ENCODE data around the gene ZNF462. TPM values are rescaled to one million over a fixed set of nuclear protein-coding genes. Genes with fewer than 3 reads are reported as not detected.

ZNF462 gene
- total and polyA plus RNA-seq, 4 donors: 0.35 to 2.1 (median 1.4) TPM

DNA sequence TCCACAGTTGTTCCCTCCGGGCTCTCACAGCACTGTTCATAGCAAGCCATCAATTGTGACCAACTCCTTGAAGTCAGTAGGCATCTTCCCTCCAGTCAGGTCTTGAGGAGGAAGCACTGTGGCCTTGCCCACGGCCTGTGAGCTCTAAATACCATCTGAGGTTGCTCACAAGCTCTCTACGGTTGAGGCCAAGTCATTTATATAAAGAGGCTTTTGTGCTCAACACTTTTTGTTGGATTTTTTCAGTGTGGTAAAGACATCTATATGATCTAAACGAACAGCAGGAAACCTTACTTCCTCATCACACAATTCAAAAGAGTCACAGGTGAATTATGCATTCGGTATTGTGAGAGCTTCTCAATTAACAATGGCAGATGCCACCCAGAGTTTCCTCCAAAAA, 97.3 kb downstream of the ZNF462 start:
- 64% methylated on average over 5 of the region's 5 CpGs for WGBS
- no peak overlapping the region for H3K9ac ChIP-seq (ENCODE audit: low read depth in 1 of 2, low read length in 2 of 2)
- H3K27ac ChIP-seq (ENCODE audit: low read depth in 1 of 2, low read length in 2 of 2): no peak overlapping the region
- no peaks in the 10 kb centered on the region for H3K4me1 ChIP-seq (ENCODE audit: control insufficient read depth in 4 of 4, insufficient read depth in 4 of 4, low read length in 3 of 4)
- peaks cover 0 to 3% (median 0%) of the 10 kb centered on the region in 4 donors for H3K27me3 ChIP-seq (ENCODE audit: control insufficient read depth in 4 of 4, insufficient read depth in 4 of 4, low read length in 3 of 4)
- H3K9me3 ChIP-seq (ENCODE audit: control insufficient read depth in 4 of 4, low read length in 3 of 4): no peaks in the 10 kb centered on the region
- DNase-seq (ENCODE audit: low spot score): no peak
- TF ChIP-seq SP1 (IDR thresholded peaks at IDR 0.05): no peak
- no peak for TF ChIP-seq NR2F2 (IDR thresholded peaks at IDR 0.05)
- TF ChIP-seq, protein P1, sequence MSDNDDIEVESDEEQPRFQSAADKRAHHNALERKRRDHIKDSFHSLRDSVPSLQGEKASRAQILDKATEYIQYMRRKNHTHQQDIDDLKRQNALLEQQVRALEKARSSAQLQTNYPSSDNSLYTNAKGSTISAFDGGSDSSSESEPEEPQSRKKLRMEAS (IDR thresholded peaks at IDR 0.05): no peak
- no peak for TF ChIP-seq YY1 (IDR thresholded peaks at IDR 0.05)
- TF ChIP-seq GABPA (IDR thresholded peaks at IDR 0.05 in 1 of 2, conservative IDR thresholded peaks at IDR 0.05 in 1 of 2): no peak
- TF ChIP-seq TAF1 (conservative IDR thresholded peaks at IDR 0.05): no peak
- TF ChIP-seq, protein P2, sequence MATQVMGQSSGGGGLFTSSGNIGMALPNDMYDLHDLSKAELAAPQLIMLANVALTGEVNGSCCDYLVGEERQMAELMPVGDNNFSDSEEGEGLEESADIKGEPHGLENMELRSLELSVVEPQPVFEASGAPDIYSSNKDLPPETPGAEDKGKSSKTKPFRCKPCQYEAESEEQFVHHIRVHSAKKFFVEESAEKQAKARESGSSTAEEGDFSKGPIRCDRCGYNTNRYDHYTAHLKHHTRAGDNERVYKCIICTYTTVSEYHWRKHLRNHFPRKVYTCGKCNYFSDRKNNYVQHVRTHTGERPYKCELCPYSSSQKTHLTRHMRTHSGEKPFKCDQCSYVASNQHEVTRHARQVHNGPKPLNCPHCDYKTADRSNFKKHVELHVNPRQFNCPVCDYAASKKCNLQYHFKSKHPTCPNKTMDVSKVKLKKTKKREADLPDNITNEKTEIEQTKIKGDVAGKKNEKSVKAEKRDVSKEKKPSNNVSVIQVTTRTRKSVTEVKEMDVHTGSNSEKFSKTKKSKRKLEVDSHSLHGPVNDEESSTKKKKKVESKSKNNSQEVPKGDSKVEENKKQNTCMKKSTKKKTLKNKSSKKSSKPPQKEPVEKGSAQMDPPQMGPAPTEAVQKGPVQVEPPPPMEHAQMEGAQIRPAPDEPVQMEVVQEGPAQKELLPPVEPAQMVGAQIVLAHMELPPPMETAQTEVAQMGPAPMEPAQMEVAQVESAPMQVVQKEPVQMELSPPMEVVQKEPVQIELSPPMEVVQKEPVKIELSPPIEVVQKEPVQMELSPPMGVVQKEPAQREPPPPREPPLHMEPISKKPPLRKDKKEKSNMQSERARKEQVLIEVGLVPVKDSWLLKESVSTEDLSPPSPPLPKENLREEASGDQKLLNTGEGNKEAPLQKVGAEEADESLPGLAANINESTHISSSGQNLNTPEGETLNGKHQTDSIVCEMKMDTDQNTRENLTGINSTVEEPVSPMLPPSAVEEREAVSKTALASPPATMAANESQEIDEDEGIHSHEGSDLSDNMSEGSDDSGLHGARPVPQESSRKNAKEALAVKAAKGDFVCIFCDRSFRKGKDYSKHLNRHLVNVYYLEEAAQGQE (IDR thresholded peaks at IDR 0.05): no peak
- TF ChIP-seq, protein P3, sequence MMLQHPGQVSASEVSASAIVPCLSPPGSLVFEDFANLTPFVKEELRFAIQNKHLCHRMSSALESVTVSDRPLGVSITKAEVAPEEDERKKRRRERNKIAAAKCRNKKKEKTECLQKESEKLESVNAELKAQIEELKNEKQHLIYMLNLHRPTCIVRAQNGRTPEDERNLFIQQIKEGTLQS (IDR thresholded peaks at IDR 0.05): no peak
- TF ChIP-seq JUND (IDR thresholded peaks at IDR 0.05): no peak
- no peaks in the 10 kb centered on the region for H3K36me3 ChIP-seq (ENCODE audit: control insufficient read depth in 4 of 4, insufficient read depth in 3 of 4, low read depth in 1 of 4, low read length in 3 of 4)
- H3K4me3 ChIP-seq (ENCODE audit: low read depth in 1 of 3, low read length in 3 of 3): no peak overlapping the region

DNA sequence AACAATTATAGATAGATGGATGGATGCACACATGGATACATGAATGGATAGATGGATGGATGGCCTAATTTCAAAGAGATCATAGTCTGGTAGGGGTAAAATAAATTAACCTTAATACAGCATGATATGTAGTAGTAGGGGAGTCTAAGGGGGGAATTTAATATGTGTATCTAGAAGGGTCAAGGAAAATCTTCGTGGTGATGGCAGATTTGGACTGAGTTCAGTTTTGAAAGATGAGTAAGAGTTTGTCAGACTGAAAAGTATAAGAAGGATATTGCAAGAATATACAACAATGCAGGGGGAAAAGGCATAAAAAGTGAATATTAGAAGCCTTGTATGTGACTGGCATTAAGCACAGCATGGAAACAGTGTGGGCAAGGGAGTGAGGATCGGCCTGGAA, 98.7 kb downstream of the ZNF462 start:
- no peaks in the 10 kb centered on the region for H3K9me3 ChIP-seq (ENCODE audit: control insufficient read depth in 4 of 4, low read length in 3 of 4)
- TF ChIP-seq, protein P4, sequence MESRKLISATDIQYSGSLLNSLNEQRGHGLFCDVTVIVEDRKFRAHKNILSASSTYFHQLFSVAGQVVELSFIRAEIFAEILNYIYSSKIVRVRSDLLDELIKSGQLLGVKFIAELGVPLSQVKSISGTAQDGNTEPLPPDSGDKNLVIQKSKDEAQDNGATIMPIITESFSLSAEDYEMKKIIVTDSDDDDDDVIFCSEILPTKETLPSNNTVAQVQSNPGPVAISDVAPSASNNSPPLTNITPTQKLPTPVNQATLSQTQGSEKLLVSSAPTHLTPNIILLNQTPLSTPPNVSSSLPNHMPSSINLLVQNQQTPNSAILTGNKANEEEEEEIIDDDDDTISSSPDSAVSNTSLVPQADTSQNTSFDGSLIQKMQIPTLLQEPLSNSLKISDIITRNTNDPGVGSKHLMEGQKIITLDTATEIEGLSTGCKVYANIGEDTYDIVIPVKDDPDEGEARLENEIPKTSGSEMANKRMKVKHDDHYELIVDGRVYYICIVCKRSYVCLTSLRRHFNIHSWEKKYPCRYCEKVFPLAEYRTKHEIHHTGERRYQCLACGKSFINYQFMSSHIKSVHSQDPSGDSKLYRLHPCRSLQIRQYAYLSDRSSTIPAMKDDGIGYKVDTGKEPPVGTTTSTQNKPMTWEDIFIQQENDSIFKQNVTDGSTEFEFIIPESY (IDR thresholded peaks at IDR 0.05): no peak
- TF ChIP-seq EGR1 (IDR thresholded peaks at IDR 0.05; ENCODE audit: low read depth in 2 of 2): no peak
- TF ChIP-seq RXRA (IDR thresholded peaks at IDR 0.05): no peak
- no peak for TF ChIP-seq TAF1 (conservative IDR thresholded peaks at IDR 0.05)
- no peak for TF ChIP-seq HNF4A (conservative IDR thresholded peaks at IDR 0.05)
- no peak for TF ChIP-seq NR2F2 (IDR thresholded peaks at IDR 0.05)
- TF ChIP-seq, protein P2 (IDR thresholded peaks at IDR 0.05): no peak
- TF ChIP-seq, protein P3 (IDR thresholded peaks at IDR 0.05): no peak
- TF ChIP-seq FOXA2 (IDR thresholded peaks at IDR 0.05): no peak
- TF ChIP-seq YY1 (IDR thresholded peaks at IDR 0.05): no peak
- TF ChIP-seq FOXA1 (IDR thresholded peaks at IDR 0.05): no peak
- TF ChIP-seq, protein P5, sequence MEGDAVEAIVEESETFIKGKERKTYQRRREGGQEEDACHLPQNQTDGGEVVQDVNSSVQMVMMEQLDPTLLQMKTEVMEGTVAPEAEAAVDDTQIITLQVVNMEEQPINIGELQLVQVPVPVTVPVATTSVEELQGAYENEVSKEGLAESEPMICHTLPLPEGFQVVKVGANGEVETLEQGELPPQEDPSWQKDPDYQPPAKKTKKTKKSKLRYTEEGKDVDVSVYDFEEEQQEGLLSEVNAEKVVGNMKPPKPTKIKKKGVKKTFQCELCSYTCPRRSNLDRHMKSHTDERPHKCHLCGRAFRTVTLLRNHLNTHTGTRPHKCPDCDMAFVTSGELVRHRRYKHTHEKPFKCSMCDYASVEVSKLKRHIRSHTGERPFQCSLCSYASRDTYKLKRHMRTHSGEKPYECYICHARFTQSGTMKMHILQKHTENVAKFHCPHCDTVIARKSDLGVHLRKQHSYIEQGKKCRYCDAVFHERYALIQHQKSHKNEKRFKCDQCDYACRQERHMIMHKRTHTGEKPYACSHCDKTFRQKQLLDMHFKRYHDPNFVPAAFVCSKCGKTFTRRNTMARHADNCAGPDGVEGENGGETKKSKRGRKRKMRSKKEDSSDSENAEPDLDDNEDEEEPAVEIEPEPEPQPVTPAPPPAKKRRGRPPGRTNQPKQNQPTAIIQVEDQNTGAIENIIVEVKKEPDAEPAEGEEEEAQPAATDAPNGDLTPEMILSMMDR (IDR thresholded peaks at IDR 0.05; ENCODE audit: low read depth, low read length, missing input control): no peak
- no peak for TF ChIP-seq JUND (IDR thresholded peaks at IDR 0.05)
- TF ChIP-seq, protein P1 (IDR thresholded peaks at IDR 0.05): no peak
- H3K27ac ChIP-seq (ENCODE audit: low read depth in 1 of 2, low read length in 2 of 2): peak overlapping the region in 1 of 2 donors; percentile 37
- DNase-seq (ENCODE audit: low spot score): no peak
- no peak overlapping the region for H3K9ac ChIP-seq (ENCODE audit: low read depth in 1 of 2, low read length in 2 of 2)
- peaks cover 0 to 3% (median 0%) of the 10 kb centered on the region in 4 donors for H3K27me3 ChIP-seq (ENCODE audit: control insufficient read depth in 4 of 4, insufficient read depth in 4 of 4, low read length in 3 of 4)
- no peak overlapping the region for H3K4me3 ChIP-seq (ENCODE audit: low read depth in 1 of 3, low read length in 3 of 3)
- H3K4me1 ChIP-seq (ENCODE audit: control insufficient read depth in 4 of 4, insufficient read depth in 4 of 4, low read length in 3 of 4): no peaks in the 10 kb centered on the region
- WGBS: 81% methylated on average over 2 of the region's 2 CpGs
- no peaks in the 10 kb centered on the region for H3K36me3 ChIP-seq (ENCODE audit: control insufficient read depth in 4 of 4, insufficient read depth in 3 of 4, low read depth in 1 of 4, low read length in 3 of 4)

Data from liver (tissue), 9 donors.